Common myeloid progenitor, CD34-positive (primary cell): ENCODE measurements around the gene LMLN.
"Not testable (repeated sequence)": the region's sequence is repeated elsewhere in the genome, so short reads cannot be mapped to it uniquely, and the experiment has no call there.

Experiments
- CTCF ChIA-PET: fragments of 350-600 bp; sonication (Branson Sonifier 250); formaldehyde crosslinking; loops from one replicate; lab custom pipeline; 2021; ENCODE audit warnings: antibody characterized with exemption; lab: Charles Lee
- POLR2A ChIA-PET: fragments of 350-600 bp; sonication (Branson Sonifier 250); formaldehyde crosslinking; loops from one replicate; lab custom pipeline; 2021; ENCODE audit warnings: antibody characterized with exemption; lab: Charles Lee
- DNase-seq, 3 donors: peaks; one replicate each; pipeline versions ENCODE4 v3.0.0 to v3.0.0-alpha.2; 2013
- H3K27ac ChIP-seq, 2 experiments: 1 replicate in 1 of 2; 2 replicates in 1 of 2; pipeline ENCODE4 v1.7.0; 2013; ENCODE audit warnings: inconsistent platforms in 2 of 2, low read length in 2 of 2, mild to moderate bottlenecking in 2 of 2, low read depth in 1 of 2, moderate library complexity in 1 of 2; ENCODE audit not compliant: severe bottlenecking in 2 of 2, insufficient read depth in 1 of 2, poor library complexity in 1 of 2
- H3K27me3 ChIP-seq, 5 experiments: replicated peaks in 2 of 5; 1 replicate in 3 of 5; 2 replicates in 2 of 5; pipeline versions ENCODE4 v1.6.1 to v1.7.0; 2013; ENCODE audit warnings: low read length in 4 of 5, mild to moderate bottlenecking in 2 of 5, moderate library complexity in 2 of 5, inconsistent platforms in 1 of 5; ENCODE audit not compliant: insufficient read depth in 5 of 5, control insufficient read depth in 4 of 5
- H3K36me3 ChIP-seq, 4 experiments: 1 replicate in 2 of 4; 2 replicates in 2 of 4; pipeline versions ENCODE4 v1.6.1 to v1.7.0; 2013; ENCODE audit warnings: low read length in 3 of 4, control low read depth in 1 of 4, mild to moderate bottlenecking in 1 of 4; ENCODE audit not compliant: control insufficient read depth in 4 of 4, insufficient read depth in 4 of 4
- H3K4me1 ChIP-seq, 4 experiments: 1 replicate in 3 of 4; 2 replicates in 1 of 4; pipeline versions ENCODE4 v1.6.1 to v1.7.1; 2013; ENCODE audit warnings: low read length in 3 of 4, mild to moderate bottlenecking in 3 of 4, control low read depth in 1 of 4, inconsistent platforms in 1 of 4, moderate library complexity in 1 of 4; ENCODE audit not compliant: control insufficient read depth in 4 of 4, insufficient read depth in 4 of 4; ENCODE audit errors: control extremely low read depth in 1 of 4
- H3K4me3 ChIP-seq, 7 experiments: 1 replicate in 4 of 7; 2 replicates in 3 of 7; pipeline versions ENCODE4 v1.5.1 to v1.7.0; 2013; ENCODE audit warnings: mild to moderate bottlenecking in 7 of 7, low read length in 6 of 7, moderate library complexity in 6 of 7, inconsistent platforms in 2 of 7, low read depth in 2 of 7, control low read depth in 1 of 7; ENCODE audit not compliant: insufficient read depth in 4 of 7, control insufficient read depth in 1 of 7; ENCODE audit errors: extremely low read depth in 1 of 7
- H3K9me3 ChIP-seq, 5 experiments: 1 replicate in 4 of 5; 2 replicates in 1 of 5; pipeline versions ENCODE4 v1.6.1 to v1.7.1; 2013; ENCODE audit warnings: low read length in 4 of 5, mild to moderate bottlenecking in 2 of 5, inconsistent platforms in 1 of 5, low read depth in 1 of 5, moderate library complexity in 1 of 5; ENCODE audit not compliant: control insufficient read depth in 4 of 5, insufficient read depth in 2 of 5; ENCODE audit errors: control extremely low read depth in 1 of 5
- WGBS: methylation state at CpG from one replicate; pipeline ENCODE4 v1.1.5; 2013; ENCODE audit not compliant: insufficient coverage; 5-methylcytosine and 5-hydroxymethylcytosine counted together

The LMLN gene

GRCh38 chr3:197958346-197958745 lies 1.7 kb upstream of the LMLN start:
- WGBS, result 100% methylated on average over 4 of the region's 4 CpGs
- Histone ChIP-seq H3K4me3 (no peak overlapping the region), H3K27ac (peak overlapping the region in 1 of 2 experiments; percentile 32), H3K27me3 (no peaks in the 10 kb centered on the region), H3K9me3 (no peaks in the 10 kb centered on the region), H3K36me3 (peaks cover 14 to 41% (median 30%) of the 10 kb centered on the region in 4 experiments), H3K4me1 (peaks cover 5 to 54% (median 26%) of the 10 kb centered on the region in 4 experiments)
- peak in 2 of 3 donors; percentile 34 to 42 for DNase-seq
- ChIA-PET POLR2A (no interaction called here), CTCF (interaction anchor here (1.4 kb wide), 1 partner anchor 15 kb away, joined by 3 read pairs; no protein-coding TSS in a partner anchor)

- H3K9me3 ChIP-seq, H3K27me3 ChIP-seq, POLR2A ChIA-PET, DNase-seq: not testable (repeated sequence)
- WGBS, result 96% methylated on average over 16 of the region's 19 CpGs
- CTCF ChIA-PET, result interaction anchor here (0.6 to 1.4 kb wide), 2 partner anchors 15 to 111 kb away, joined by 3 read pairs; no protein-coding TSS in a partner anchor
- H3K27ac ChIP-seq, result peak overlapping the region in 1 of 2 experiments; percentile 76
- H3K4me3 ChIP-seq, result peak overlapping the region in 1 of 7 experiments; percentile 97
- peaks cover 5 to 54% (median 26%) of the 10 kb centered on the region in 4 experiments for H3K4me1 ChIP-seq
- peaks cover 12 to 36% (median 26%) of the 10 kb centered on the region in 4 experiments for H3K36me3 ChIP-seq
These were observed 1.2 kb upstream of the LMLN start for GRCh38 chr3:197958848-197959247.

GRCh38 chr3:197959500-197959890 lies 522 bp upstream of the LMLN start:
- H3K36me3 ChIP-seq, result peaks cover 7 to 29% (median 20%) of the 10 kb centered on the region in 4 experiments
- CTCF ChIA-PET, result interaction anchor here (0.6 to 1.4 kb wide), 2 partner anchors 16 to 110 kb away, joined by 3 read pairs; no protein-coding TSS in a partner anchor
- no peaks in the 10 kb centered on the region for H3K27me3 ChIP-seq
- WGBS, result 72% methylated on average over 2 of the region's 6 CpGs
- POLR2A ChIA-PET, result no interaction called here
- DNase-seq, result no peak
- peak overlapping the region in 5 of 7 experiments; percentile 88 to 97 (median 92) for H3K4me3 ChIP-seq
- no peaks in the 10 kb centered on the region for H3K9me3 ChIP-seq
- H3K4me1 ChIP-seq, result peaks cover 5 to 54% (median 26%) of the 10 kb centered on the region in 4 experiments
- peak overlapping the region; percentile 65 to 76 for H3K27ac ChIP-seq

GRCh38 chr3:197960694-197961581 lies 921 bp downstream of the LMLN start:
- no peak for DNase-seq
- POLR2A ChIA-PET, result no interaction called here
- WGBS, result 10% methylated on average over 14 of the region's 23 CpGs

GRCh38 chr3:197961582-197961945 lies 1.5 kb downstream of the LMLN start:
- peaks cover 0 to 1% (median under 1%) of the 10 kb centered on the region in 5 experiments for H3K9me3 ChIP-seq
- peaks cover 5 to 48% (median 26%) of the 10 kb centered on the region in 4 experiments for H3K4me1 ChIP-seq
- ChIA-PET CTCF (interaction anchor here (0.6 to 1.5 kb wide), 4 partner anchors 11 to 110 kb away, joined by 3 to 5 read pairs (median 4); no protein-coding TSS in a partner anchor), POLR2A (no interaction called here)
- H3K4me3 ChIP-seq, result peak overlapping the region in 6 of 7 experiments; percentile 36 to 97 (median 92)
- DNase-seq, result peak; percentile 35 to 57 (median 55)
- peak overlapping the region in 1 of 2 experiments; percentile 40 for H3K27ac ChIP-seq
- no peaks in the 10 kb centered on the region for H3K27me3 ChIP-seq
- WGBS, result 27% methylated on average over 7 of the region's 9 CpGs
- peaks cover 0 to 9% (median 5%) of the 10 kb centered on the region in 4 experiments for H3K36me3 ChIP-seq

More at GRCh38 chr3:197960694-197961581, 921 bp downstream of the LMLN start:
- Histone ChIP-seq H3K4me3 (peak overlapping the region; percentile 80 to 97 (median 92)), H3K4me1 (peaks cover 5 to 52% (median 26%) of the 10 kb centered on the region in 4 experiments), H3K9me3 (peaks cover 0 to 1% (median 0%) of the 10 kb centered on the region in 5 experiments), H3K36me3 (peaks cover 4 to 15% (median 9%) of the 10 kb centered on the region in 4 experiments), H3K27me3 (no peaks in the 10 kb centered on the region), H3K27ac (peak overlapping the region; percentile 64 to 77)
- CTCF ChIA-PET, result interaction anchor here (1.1 to 1.5 kb wide), 2 partner anchors 10 to 54 kb away, joined by 4 to 5 read pairs; no protein-coding TSS in a partner anchor

- peaks cover 5 to 35% (median 25%) of the 10 kb centered on the region in 4 experiments for H3K4me1 ChIP-seq
- H3K9me3 ChIP-seq, result peaks cover 3 to 12% (median 4%) of the 10 kb centered on the region in 5 experiments
- H3K4me3 ChIP-seq, result no peak overlapping the region
- WGBS, result 100% methylated on average over 3 of the region's 5 CpGs
- H3K27me3 ChIP-seq, result no peaks in the 10 kb centered on the region
- no peak for DNase-seq
- POLR2A ChIA-PET, result no interaction called here
- CTCF ChIA-PET, result interaction anchor here (0.8 kb wide), 1 partner anchor 9 kb away, joined by 3 read pairs; no protein-coding TSS in a partner anchor
- no peaks in the 10 kb centered on the region for H3K36me3 ChIP-seq
- H3K27ac ChIP-seq, result no peak overlapping the region
These were observed 3.1 kb downstream of the LMLN start for GRCh38 chr3:197963019-197963637.
